CD4-positive, alpha-beta T cell treated with Interleukin-2 at 100 ng/mL for 4 hours (primary cell): ENCODE measurements around the gene KANSL1.

ENCODE experiments used
- DNase-seq: peaks from one replicate; pipeline ENCODE4 v3.0.0-alpha.2; 2020; ENCODE audit warnings: low spot score

Gene KANSL1

DNA sequence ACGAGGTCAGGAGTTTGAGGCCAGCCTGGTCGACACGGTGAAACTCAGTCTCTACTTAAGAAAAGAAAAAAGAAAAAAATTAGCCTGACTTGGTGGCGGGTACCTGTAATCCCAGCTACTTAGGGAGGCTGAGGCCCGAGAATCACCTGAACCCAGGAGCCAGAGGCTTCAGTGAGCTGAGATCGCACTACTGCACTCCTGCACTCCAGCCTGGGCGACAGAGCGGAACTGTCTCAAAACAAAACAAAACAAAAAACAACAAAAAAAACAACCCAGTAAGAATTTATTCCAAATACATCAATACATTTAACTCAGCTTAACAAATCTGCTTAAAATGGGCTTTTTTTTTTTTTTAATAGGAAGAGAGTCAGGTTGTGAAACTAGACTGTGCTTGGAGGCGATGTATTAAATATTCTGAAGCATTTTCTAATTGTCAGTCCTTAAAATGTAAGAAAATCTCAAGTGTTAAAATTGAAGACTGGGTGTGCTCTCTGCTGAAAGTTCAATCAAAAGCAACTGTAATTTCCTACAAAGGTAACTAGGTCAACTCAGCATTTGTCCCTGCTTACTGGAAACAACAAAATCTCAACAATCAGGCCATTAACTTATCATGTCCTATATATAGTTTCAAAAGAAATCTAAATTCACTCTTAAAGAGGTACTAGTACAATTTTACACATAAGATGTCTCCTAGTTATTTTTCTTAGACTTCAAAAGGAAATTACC is 23.2 kb downstream of the KANSL1 start:
- no peak for DNase-seq

GRCh38 chr17:46167826-46168569 is 25.2 kb downstream of the KANSL1 start:
- DNase-seq: no peak

DNA sequence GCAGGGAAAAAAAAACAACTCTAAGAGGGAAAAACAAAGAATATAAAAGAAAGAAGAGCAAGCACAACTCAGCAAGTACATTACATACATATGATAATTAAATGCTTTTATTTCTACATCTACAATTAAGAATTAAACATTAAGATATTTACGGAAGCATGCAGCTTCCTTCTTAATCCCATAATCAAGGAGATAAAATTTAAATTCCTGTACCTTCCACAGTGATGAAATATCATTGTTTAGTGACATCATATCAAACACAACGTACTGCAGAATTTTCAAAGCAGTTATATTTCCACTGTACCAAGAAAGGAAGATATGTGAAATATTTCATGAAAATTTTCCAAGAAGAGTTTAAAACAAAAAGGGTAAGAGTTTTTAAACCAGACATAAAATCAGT is 26.0 kb downstream of the KANSL1 start:
- no peak for DNase-seq

- DNase-seq: no peak
Observed at GRCh38 chr17:46166692-46167249, 26.5 kb downstream of the KANSL1 start.

DNA sequence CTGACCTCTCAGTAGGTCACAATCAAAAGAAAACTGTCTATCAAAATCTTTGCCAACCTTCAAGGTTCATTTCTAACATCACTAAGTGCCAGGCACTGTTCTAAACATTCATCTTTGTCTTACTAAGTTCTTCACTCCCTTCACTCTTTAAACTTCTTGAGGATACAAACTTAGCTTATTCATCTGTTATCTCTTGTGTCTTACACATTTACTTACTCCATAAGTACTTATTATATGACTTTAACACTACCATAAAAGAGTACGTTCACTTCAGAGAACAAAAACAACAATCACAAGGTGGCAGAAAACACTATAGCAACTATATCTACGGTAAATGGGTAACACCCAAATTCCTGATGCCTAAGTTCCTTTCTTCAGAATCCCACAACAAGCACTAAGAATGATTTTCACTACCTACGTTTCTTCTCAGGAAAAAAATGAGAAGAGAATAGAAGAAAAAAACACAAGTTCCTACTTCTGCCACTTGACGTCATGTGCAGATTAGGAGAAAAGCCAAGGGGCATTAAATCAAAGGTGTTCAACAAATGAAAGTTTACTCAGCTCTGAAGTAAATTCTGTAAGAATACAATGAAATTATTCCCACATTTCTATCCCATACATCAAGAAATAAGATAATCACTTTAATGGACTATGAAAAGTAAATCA is 29.2 kb downstream of the KANSL1 start:
- no peak for DNase-seq

DNA sequence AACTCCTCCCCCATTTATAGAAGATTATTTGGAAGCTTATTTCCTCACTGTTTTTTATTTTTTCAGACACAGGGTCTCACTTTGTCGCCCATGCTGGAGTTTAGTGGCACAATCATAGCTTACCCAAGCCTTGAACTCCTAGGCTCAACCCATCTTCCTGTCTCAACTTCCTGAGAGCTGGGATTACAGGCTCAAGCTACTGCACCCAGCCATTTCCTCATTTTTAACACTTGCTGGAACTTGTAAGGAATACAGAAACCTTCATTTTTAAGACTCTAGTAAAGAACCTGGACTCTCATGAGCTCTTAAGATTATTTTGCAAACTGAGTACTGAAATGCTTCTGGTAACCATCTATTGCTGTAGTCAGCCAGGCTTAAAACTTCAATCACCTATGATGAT is 29.9 kb downstream of the KANSL1 start:
- DNase-seq: no peak

DNA sequence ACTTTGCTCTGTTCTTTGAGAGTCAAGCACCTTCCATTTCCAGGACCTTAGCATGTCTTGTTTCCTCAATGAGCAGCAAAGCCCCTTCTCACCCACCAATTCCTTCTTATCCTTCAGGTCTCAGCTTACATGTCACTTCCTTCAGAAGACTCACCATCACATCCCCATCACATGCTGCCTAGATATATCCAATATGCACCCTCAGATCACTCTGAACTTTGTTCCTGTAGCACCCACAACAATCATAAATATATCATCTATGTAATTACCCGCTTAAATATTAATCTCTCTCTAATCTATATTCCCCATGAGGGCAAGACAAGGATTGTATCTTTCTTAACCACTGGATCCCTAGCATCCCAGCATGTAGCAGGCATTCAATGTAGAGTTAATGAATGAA is 30.4 kb downstream of the KANSL1 start:
- DNase-seq: no peak

- no peak for DNase-seq
Observed at GRCh38 chr17:46160169-46160568, 33.1 kb downstream of the KANSL1 start.

GRCh38 chr17:46159686-46160085 is 33.5 kb downstream of the KANSL1 start:
- no peak for DNase-seq

DNA sequence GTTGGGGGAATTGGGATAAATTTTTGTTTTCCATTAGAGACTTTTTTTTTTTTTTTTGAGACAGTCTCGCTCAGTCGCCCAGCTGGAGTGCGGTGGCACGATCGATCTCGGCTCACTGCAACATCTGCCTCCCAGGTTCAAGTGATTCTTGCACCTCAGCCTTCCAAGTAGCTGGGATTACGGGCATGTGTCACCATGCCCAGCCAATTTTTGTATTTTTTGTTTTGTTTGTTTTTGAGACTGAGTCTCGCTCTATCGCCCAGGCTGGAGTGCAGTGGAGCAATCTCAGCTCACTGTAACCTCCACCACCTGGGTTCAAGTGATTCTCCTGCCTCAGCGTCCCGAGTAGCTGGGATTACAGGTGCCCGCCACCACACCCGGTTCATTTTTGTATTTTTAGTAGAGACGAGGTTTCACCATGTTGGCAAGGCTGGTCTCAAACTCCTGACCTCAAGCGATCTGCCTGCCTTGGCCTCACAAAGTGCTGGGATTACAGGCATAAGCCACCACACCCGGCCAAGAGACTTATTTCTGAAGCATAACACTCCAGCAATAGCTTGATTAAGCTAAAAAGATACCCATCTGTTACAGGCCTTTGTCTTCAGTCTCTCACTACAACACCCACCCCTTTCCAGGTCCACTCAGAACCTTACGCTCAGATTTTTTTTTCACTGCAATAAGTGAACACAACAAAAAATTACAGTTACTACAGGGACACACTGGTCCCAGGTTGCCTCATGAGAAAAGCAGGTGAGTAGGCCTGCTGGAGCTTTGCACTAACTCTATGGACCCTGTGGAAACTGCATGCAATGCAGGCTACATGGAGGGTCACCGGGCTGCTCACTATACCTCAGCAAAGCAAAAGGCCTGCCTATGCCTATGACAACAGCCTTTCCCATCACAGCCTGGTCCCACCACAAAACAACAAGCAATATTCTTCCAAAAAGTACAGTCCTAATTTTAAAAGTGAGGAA is 34.6 kb downstream of the KANSL1 start:
- DNase-seq: no peak

- DNase-seq: no peak
Observed at GRCh38 chr17:46157443-46158062, 35.7 kb downstream of the KANSL1 start.

GRCh38 chr17:46154151-46154816 is 38.9 kb downstream of the KANSL1 start:
- peak; percentile 57 for DNase-seq

DNA sequence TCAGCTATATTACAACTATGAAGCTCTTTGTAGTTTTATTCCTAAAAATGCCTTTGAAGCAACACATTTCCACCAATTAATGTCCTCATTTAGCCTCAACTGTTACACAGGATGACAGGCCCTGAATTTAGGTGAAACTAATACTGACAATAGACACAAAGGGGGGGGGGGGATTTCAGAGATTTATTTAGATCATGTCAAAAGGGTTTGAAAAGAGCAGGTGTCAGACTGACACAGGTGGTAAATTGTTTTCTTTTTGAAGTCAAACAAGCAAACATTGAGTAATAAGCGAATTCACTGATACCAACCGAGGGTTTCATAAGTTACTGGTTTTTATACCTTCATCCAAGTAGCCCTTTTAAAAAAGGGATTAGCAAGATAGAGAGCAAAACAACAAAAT is 40.8 kb downstream of the KANSL1 start:
- no peak for DNase-seq

- DNase-seq: no peak
Observed at GRCh38 chr17:46151762-46152161, 41.5 kb downstream of the KANSL1 start.

DNA sequence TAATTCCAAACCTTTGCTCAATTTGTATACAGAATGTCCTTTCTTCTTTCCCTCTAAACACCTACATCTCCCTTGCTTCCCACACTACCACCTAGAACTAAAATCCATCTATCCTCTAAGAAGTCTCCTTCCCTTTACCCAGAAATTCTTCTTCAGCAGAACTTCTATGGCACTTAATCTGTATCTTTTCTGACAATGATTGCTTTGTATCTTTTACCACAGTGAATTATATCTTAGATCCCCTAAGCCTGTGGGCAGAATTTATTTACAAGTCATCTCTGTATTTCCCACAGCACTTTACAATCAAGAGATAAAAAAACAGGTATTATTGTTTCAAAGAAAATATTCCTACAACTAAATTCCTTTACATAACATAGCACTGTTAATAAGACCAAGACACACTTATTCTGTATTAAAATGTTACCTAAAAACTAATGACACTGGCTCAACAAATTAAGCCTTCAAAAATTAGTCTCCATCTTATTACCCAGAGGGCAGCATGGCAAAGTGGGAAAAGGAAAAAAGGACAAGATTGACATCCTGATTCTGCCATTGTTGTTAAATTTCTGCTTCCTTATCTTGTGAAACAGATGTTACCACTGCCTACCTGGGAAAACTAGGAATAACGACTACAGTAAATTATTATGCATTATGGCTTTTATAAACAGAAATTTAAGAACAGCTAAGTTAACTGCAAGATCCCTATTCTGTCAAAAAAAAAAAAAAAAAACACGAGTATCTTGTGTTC is 42.8 kb downstream of the KANSL1 start:
- DNase-seq: no peak

GRCh38 chr17:46148247-46148646 is 45.0 kb downstream of the KANSL1 start:
- no peak for DNase-seq

DNA sequence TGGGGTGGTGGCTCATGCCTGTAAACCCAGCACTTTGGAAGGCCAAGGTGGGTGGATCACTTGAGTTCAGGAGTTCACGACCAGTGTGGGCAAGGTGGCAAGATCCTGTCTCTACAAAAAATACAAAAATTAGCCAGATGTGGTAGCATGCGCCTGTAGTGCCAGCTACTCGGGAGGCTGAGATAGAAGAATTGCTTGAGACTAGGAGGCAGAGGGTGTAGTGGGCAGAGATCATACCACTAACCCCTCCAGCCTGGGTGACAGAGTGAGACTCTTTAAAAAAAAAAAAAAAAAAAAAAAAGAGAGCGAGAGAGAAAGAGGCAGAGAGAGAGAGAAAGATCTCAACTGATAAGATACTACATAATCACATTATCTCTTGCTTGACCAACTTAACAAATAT is 45.9 kb downstream of the KANSL1 start:
- no peak for DNase-seq

DNA sequence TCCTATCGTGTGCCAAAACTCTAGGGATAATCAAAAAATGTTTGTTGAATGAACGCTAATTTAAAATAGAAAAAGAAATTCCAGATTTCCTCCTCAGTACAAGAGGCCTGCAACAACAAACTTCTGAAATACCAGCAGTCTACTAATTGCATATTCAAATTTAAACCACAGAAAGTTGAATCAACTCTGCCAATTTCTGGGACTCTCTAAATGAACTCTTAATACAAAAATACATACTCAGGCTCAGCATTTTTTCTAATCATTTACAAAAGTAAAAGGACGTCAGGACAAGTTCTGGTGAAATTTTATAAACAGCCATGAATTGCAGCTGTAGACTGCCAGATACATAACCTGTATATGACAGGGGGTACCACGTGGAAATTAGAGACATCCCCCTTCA is 49.0 kb downstream of the KANSL1 start:
- no peak for DNase-seq

GRCh38 chr17:46143827-46144236 is 49.4 kb downstream of the KANSL1 start:
- no peak for DNase-seq

GRCh38 chr17:46141645-46142044 is 51.6 kb downstream of the KANSL1 start:
- no peak for DNase-seq
